Osteocyte (in vitro differentiated cells): ENCODE results near the gene RPTOR. TPM values are rescaled to one million over a fixed set of nuclear protein-coding genes. Genes with fewer than 3 reads are reported as not detected.

Experiments
- DNase-seq: peaks from one replicate; pipeline ENCODE4 v3.0.0; 2021; ENCODE audit warnings: mixed read lengths; ENCODE audit not compliant: unreplicated experiment; ENCODE audit errors: extremely low spot score
- H3K27ac Mint-ChIP-seq: one replicate; pipeline ENCODE4 v1.8.0; 2021; ENCODE audit warnings: mild to moderate bottlenecking, mixed read lengths; ENCODE audit not compliant: unreplicated experiment
- H3K27me3 Mint-ChIP-seq: one replicate; pipeline ENCODE4 v1.8.0; 2021; ENCODE audit warnings: mixed read lengths; ENCODE audit not compliant: unreplicated experiment
- H3K36me3 Mint-ChIP-seq: one replicate; pipeline ENCODE4 v1.8.0; 2021; ENCODE audit warnings: mixed read lengths; ENCODE audit not compliant: unreplicated experiment
- H3K4me1 Mint-ChIP-seq: one replicate; pipeline ENCODE4 v1.8.0; 2021; ENCODE audit warnings: mixed read lengths; ENCODE audit not compliant: unreplicated experiment
- H3K4me3 Mint-ChIP-seq: one replicate; pipeline ENCODE4 v1.8.0; 2021; ENCODE audit warnings: mild to moderate bottlenecking, moderate library complexity, mixed read lengths; ENCODE audit not compliant: unreplicated experiment
- H3K9me3 Mint-ChIP-seq: one replicate; pipeline ENCODE4 v1.8.0; 2021; ENCODE audit warnings: mixed read lengths; ENCODE audit not compliant: unreplicated experiment
- CTCF ChIP-seq: fragments of 200-600 bp; sonication (generic); IDR thresholded peaks from 2 replicates; pipeline ENCODE4 v1.5.0; 2021; ENCODE audit warnings: antibody characterized with exemption, mild to moderate bottlenecking, moderate library complexity
- total RNA-seq: library from RNA; stranded (reverse); gene quantifications from 2 replicates; pipeline ENCODE4 v1.2.1, GENCODE V29; 2021

RPTOR gene
- total RNA-seq, 1 donor from 2014 or later = 36.0 TPM

GRCh38 chr17:80999536-81000333 lies 455.1 kb downstream of the RPTOR start:
- H3K36me3 Mint-ChIP-seq = peaks cover 12% of the 10 kb centered on the region

GRCh38 chr17:81000334-81000630 lies 455.6 kb downstream of the RPTOR start:
- DNase-seq = no peak
- H3K4me1 Mint-ChIP-seq = peaks cover 12% of the 10 kb centered on the region
- no peak for TF ChIP-seq CTCF
- no peak overlapping the region for H3K27ac Mint-ChIP-seq
- H3K9me3 Mint-ChIP-seq = no peaks in the 10 kb centered on the region
- H3K36me3 Mint-ChIP-seq = peaks cover 9% of the 10 kb centered on the region
- H3K27me3 Mint-ChIP-seq = peaks cover 25% of the 10 kb centered on the region
- no peak overlapping the region for H3K4me3 Mint-ChIP-seq

More at GRCh38 chr17:80999536-81000333, 455.1 kb downstream of the RPTOR start:
- Mint-ChIP-seq H3K4me1 (peaks cover 11% of the 10 kb centered on the region), H3K27me3 (peaks cover 22% of the 10 kb centered on the region), H3K27ac (no peak overlapping the region), H3K9me3 (no peaks in the 10 kb centered on the region), H3K4me3 (no peak overlapping the region)
- no peak for TF ChIP-seq CTCF
- no peak for DNase-seq

GRCh38 chr17:81000631-81001357 lies 456.2 kb downstream of the RPTOR start:
- H3K4me3 Mint-ChIP-seq = no peak overlapping the region
- DNase-seq = no peak
- no peak overlapping the region for H3K27ac Mint-ChIP-seq
- H3K9me3 Mint-ChIP-seq = no peaks in the 10 kb centered on the region
- no peak for TF ChIP-seq CTCF
- peaks cover 25% of the 10 kb centered on the region for H3K27me3 Mint-ChIP-seq
- peaks cover 6% of the 10 kb centered on the region for H3K36me3 Mint-ChIP-seq
- H3K4me1 Mint-ChIP-seq = peaks cover 12% of the 10 kb centered on the region

- TF ChIP-seq CTCF = no peak
- H3K4me1 Mint-ChIP-seq = peaks cover 12% of the 10 kb centered on the region
- H3K27ac Mint-ChIP-seq = no peak overlapping the region
- no peak for DNase-seq
- peaks cover 35% of the 10 kb centered on the region for H3K27me3 Mint-ChIP-seq
- no peaks in the 10 kb centered on the region for H3K9me3 Mint-ChIP-seq
- H3K4me3 Mint-ChIP-seq = no peak overlapping the region
- peaks cover 6% of the 10 kb centered on the region for H3K36me3 Mint-ChIP-seq
These were observed 457.4 kb downstream of the RPTOR start for GRCh38 chr17:81002013-81002384.
